Measurements from ENCODE around the gene CFAP70. TPM values are rescaled to one million over a fixed set of nuclear protein-coding genes. Genes with fewer than 3 reads are reported as not detected.
"Not testable (repeated sequence)": the region's sequence is repeated elsewhere in the genome, so short reads cannot be mapped to it uniquely, and the experiment has no call there.

The CFAP70 gene
- total RNA-seq, 1 experiment from 2014 or later, result not detected

- peak; percentile 26 for DNase-seq (ENCODE audit: low read depth)
Observed at GRCh38 chr10:73339436-73339835, 19.2 kb downstream of the CFAP70 start.

GRCh38 chr10:73338801-73339368, 19.8 kb downstream of the CFAP70 start:
- DNase-seq (ENCODE audit: low read depth), result peak; percentile 38

- DNase-seq (ENCODE audit: low read depth), result no peak
Observed at GRCh38 chr10:73333202-73333601, 25.5 kb downstream of the CFAP70 start.

- DNase-seq (ENCODE audit: low read depth), result no peak
Observed at GRCh38 chr10:73332379-73332778, 26.3 kb downstream of the CFAP70 start.

GRCh38 chr10:73328523-73328922, 30.1 kb downstream of the CFAP70 start:
- not testable (repeated sequence) for DNase-seq (ENCODE audit: low read depth)

GRCh38 chr10:73325290-73325689, 33.4 kb downstream of the CFAP70 start:
- DNase-seq (ENCODE audit: low read depth), result not testable (repeated sequence)

- DNase-seq (ENCODE audit: low read depth), result not testable (repeated sequence)
Observed at GRCh38 chr10:73323582-73323981, 35.1 kb downstream of the CFAP70 start.

- no peak for DNase-seq (ENCODE audit: low read depth)
Observed at GRCh38 chr10:73310475-73310874, 48.2 kb downstream of the CFAP70 start.

- DNase-seq (ENCODE audit: low read depth), result no peak
Observed at GRCh38 chr10:73307203-73307800, 51.4 kb downstream of the CFAP70 start.

- peak; percentile 4 for DNase-seq (ENCODE audit: low read depth)
Observed at GRCh38 chr10:73306171-73306708, 52.4 kb downstream of the CFAP70 start.

- DNase-seq (ENCODE audit: low read depth), result no peak
Observed at GRCh38 chr10:73296946-73297345, 61.7 kb downstream of the CFAP70 start.

- DNase-seq (ENCODE audit: low read depth), result no peak
Observed at GRCh38 chr10:73293461-73293860, 65.2 kb downstream of the CFAP70 start.

GRCh38 chr10:73289958-73290357, 68.7 kb downstream of the CFAP70 start:
- DNase-seq (ENCODE audit: low read depth), result no peak

- DNase-seq (ENCODE audit: low read depth), result no peak
Observed at GRCh38 chr10:73287441-73287840, 71.2 kb downstream of the CFAP70 start.

GRCh38 chr10:73281097-73281496, 77.6 kb downstream of the CFAP70 start:
- no peak for DNase-seq (ENCODE audit: low read depth)

GRCh38 chr10:73264423-73264822, 94.2 kb downstream of the CFAP70 start:
- no peak for DNase-seq (ENCODE audit: low read depth)

GRCh38 chr10:73263693-73264347, 94.8 kb downstream of the CFAP70 start:
- DNase-seq (ENCODE audit: low read depth), result peak; percentile 60

GRCh38 chr10:73262880-73263555, 95.6 kb downstream of the CFAP70 start:
- DNase-seq (ENCODE audit: low read depth), result no peak

- DNase-seq (ENCODE audit: low read depth), result peak; percentile 91
Observed at GRCh38 chr10:73262105-73262730, 96.4 kb downstream of the CFAP70 start.

GRCh38 chr10:73261362-73261995, 97.2 kb downstream of the CFAP70 start:
- DNase-seq (ENCODE audit: low read depth), result no peak

- not testable (repeated sequence) for DNase-seq (ENCODE audit: low read depth)
Observed at GRCh38 chr10:73258612-73259011, 100.1 kb downstream of the CFAP70 start.

- DNase-seq (ENCODE audit: low read depth), result peak; percentile 12
Observed at GRCh38 chr10:73253225-73253555, 105.5 kb downstream of the CFAP70 start.

All from M059J (cell line).